Bronchial epithelial cell (primary cell): ENCODE data around the gene CTDSPL. TPM values are rescaled to one million over a fixed set of nuclear protein-coding genes. Genes with fewer than 3 reads are reported as not detected.

Experiments
- DNase-seq: peaks from one replicate; pipeline ENCODE4 v3.0.0-alpha.2; 2010; ENCODE audit warnings: low read depth
- FAIRE-seq: peaks from 2 replicates; lab custom pipeline; 2011; peaks lifted over from hg19 to GRCh38; lab: Jason Lieb, UNC
- H3K27me3 ChIP-seq: 2 replicates; pipeline ENCODE4 v1.5.1; 2011; ENCODE audit warnings: low read length; ENCODE audit not compliant: control insufficient read depth, insufficient read depth
- H3K36me3 ChIP-seq: 2 replicates; pipeline ENCODE4 v1.5.1; 2011; ENCODE audit warnings: low read length; ENCODE audit not compliant: control insufficient read depth, insufficient read depth
- H3K4me3 ChIP-seq: 2 replicates; pipeline ENCODE4 v1.5.1; 2011; ENCODE audit warnings: mild to moderate bottlenecking, low read depth, low read length, control low read depth
- total RNA-seq: library from RNA; depleted of rRNA; stranded (reverse); fragments of >200 nt; gene quantifications from 2 replicates; pipeline ENCODE4 v1.2.1, GENCODE V29; 2014
- TF ChIP-seq, protein P1 (sequence below): IDR thresholded peaks from 2 replicates; pipeline ENCODE4 v1.5.1; 2011; ENCODE audit warnings: mild to moderate bottlenecking, moderate library complexity, low read length, control low read depth, inconsistent platforms; ENCODE audit not compliant: insufficient read depth, severe bottlenecking

The CTDSPL gene
- total RNA-seq, 1 donor from 2014 or later, result 80.6 TPM

DNA sequence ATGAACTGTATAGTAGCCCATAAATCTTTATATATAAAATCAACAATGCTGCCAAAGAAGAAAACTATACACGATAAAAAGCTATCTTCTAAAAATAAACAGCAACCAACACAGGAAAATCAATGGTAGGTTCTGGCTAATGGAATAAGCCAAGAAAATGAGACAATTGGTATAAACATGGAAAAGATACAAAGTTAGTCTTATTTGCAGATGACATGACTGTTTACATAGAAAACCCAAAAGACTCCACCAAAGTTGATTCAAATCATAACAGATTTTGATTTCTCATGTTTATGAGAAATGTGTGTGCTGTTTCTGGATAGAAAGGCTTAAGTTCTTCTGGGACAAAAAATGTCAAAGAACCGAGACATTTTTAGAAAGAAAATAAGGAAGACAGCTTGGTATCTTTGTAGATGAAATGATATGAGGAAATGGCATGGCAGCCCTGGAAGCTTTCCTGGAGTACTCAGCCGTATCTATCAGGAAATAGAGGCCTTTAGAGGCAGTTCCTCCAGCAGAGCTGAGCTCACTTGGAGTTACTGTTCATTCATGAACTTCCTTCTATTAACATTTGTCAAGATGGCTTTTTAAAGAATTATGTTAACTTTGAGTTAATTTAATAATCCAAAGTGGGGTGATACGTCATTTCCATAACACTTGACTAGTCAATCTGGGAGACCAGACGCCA is 92.2 kb downstream of the CTDSPL start:
- Histone ChIP-seq H3K36me3 (peaks cover 23% of the 10 kb centered on the region), H3K4me3 (no peak overlapping the region), H3K27me3 (no peaks in the 10 kb centered on the region)
- TF ChIP-seq, protein P1, sequence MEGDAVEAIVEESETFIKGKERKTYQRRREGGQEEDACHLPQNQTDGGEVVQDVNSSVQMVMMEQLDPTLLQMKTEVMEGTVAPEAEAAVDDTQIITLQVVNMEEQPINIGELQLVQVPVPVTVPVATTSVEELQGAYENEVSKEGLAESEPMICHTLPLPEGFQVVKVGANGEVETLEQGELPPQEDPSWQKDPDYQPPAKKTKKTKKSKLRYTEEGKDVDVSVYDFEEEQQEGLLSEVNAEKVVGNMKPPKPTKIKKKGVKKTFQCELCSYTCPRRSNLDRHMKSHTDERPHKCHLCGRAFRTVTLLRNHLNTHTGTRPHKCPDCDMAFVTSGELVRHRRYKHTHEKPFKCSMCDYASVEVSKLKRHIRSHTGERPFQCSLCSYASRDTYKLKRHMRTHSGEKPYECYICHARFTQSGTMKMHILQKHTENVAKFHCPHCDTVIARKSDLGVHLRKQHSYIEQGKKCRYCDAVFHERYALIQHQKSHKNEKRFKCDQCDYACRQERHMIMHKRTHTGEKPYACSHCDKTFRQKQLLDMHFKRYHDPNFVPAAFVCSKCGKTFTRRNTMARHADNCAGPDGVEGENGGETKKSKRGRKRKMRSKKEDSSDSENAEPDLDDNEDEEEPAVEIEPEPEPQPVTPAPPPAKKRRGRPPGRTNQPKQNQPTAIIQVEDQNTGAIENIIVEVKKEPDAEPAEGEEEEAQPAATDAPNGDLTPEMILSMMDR, result no peak
- no peak for FAIRE-seq
- DNase-seq, result no peak

GRCh38 chr3:37954881-37955280 is 93.2 kb downstream of the CTDSPL start:
- DNase-seq, result no peak

DNA sequence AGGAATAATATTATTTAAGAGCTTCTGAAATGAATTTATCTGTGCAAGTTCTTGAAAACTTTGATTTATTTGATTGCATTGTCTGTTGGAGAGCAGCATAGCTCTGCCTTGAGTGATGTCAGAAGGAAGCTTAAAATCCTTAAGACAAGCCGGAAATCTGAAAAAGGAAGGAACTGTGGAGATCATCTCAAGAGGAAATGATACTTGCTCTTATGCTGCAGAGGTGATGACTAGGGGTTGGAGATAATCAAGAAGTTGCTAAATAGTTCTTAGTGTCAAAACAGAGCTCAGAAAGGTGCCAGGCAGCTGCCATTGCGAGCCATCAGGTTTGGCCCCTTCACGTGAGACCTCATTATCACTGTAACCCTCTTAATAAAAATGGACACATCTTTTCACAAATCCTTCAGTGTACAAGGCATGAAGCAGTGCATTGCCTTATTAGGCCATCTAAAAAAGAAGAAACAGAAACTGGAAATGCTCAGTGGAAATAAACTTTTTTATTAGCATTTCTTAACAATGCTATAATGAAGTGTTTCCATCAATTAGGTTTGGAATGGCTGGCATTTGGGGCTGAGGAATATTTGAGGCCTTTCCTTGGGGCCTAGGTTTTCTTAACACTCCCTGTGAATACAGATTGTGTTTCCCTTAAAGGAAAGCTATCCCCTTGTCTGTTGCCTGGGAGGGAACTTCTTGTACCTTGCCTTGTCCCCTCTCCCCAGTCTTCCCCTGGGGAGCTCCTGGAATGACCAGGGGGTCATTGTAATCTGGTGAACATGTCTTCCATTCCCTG is 94.4 kb downstream of the CTDSPL start:
- TF ChIP-seq, protein P1, result no peak
- no peak overlapping the region for H3K4me3 ChIP-seq
- peaks cover 18% of the 10 kb centered on the region for H3K36me3 ChIP-seq
- DNase-seq, result no peak
- FAIRE-seq, result no peak
- no peaks in the 10 kb centered on the region for H3K27me3 ChIP-seq

More at GRCh38 chr3:37954881-37955280, 93.2 kb downstream of the CTDSPL start:
- TF ChIP-seq, protein P1, result no peak
- Histone ChIP-seq H3K27me3 (no peaks in the 10 kb centered on the region), H3K36me3 (peaks cover 20% of the 10 kb centered on the region), H3K4me3 (no peak overlapping the region)
- no peak for FAIRE-seq

DNA sequence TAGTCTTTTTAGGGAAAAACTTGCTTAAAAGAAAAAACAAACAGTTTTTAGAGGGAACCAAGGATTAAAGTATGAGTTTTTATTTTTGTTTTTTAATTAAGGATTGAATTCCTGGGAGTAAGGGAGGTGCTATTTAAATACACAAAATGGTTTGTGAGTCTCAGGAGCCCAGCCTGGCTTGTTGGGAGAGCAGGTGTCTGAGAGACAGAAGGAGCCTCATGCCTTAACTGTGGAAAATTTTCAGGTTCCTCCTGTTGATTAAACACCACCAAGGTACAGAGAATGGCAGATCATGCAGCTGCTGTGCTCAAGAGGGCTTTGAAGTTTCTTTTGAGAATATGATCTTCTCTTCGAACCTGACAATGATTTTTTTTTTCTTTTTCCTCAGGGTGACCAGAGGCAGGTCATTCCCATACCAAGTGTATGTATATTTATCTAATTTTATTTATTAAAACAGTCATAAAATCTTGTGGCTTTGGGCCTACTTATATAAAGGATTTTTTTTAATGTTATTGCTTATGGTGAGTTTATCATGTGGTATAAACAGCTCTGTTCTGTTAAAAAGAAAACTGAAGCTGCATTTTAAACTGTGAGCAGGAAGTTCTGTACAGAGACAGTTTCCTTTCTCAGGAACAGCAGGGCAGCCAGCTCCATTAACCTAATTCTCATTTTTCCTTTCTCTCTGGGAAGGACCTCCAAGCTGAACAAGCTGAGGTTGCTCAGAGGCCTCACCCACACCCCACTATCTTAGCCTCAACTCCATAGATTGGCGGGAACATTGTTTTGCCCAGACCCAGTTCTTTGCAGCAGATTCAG is 95.3 kb downstream of the CTDSPL start:
- peaks cover 19% of the 10 kb centered on the region for H3K36me3 ChIP-seq
- DNase-seq (no peak), FAIRE-seq (no peak)
- TF ChIP-seq, protein P1, result no peak
- no peak overlapping the region for H3K4me3 ChIP-seq
- H3K27me3 ChIP-seq, result no peaks in the 10 kb centered on the region

- peaks cover 17% of the 10 kb centered on the region for H3K36me3 ChIP-seq
- DNase-seq (no peak), FAIRE-seq (no peak)
Measured at GRCh38 chr3:37957539-37957936, 95.9 kb downstream of the CTDSPL start.

More at GRCh38 chr3:37957539-37957936, 95.9 kb downstream of the CTDSPL start:
- Histone ChIP-seq H3K4me3 (no peak overlapping the region), H3K27me3 (no peaks in the 10 kb centered on the region)
- TF ChIP-seq, protein P1, result no peak
